SU-DHL-6 (cell line): ENCODE data around the gene KIF3B.

Source experiments
- CTCF ChIP-seq: fragments of 200-600 bp; sonication (generic); IDR thresholded peaks from one replicate; pipeline ENCODE4 v1.5.1; 2017; ENCODE audit warnings: antibody characterized with exemption, mild to moderate bottlenecking, low read length, moderate library complexity; ENCODE audit not compliant: insufficient read depth, poor library complexity, severe bottlenecking
- EZH2phosphoT487 ChIP-seq: fragments of 200-600 bp; sonication (generic), shearing (Covaris generic); conservative IDR thresholded peaks from 2 replicates; pipeline ENCODE4 v1.6.1; 2018; ENCODE audit warnings: mild to moderate bottlenecking, antibody characterized with exemption, low read length, moderate library complexity, mixed read lengths

- TF ChIP-seq CTCF (no peak), EZH2phosphoT487 (no peak)
These were observed 76.5 kb downstream of the KIF3B start for GRCh38 chr20:32353848-32354496.
